GM23338 (cell line): ENCODE data around the gene FHL1. TPM values are rescaled to one million over a fixed set of nuclear protein-coding genes. Genes with fewer than 3 reads are reported as not detected.

Source experiments
- ATAC-seq: fragments of 200-7000 bp; cut with Tn5 transposase; 3 replicates; pipeline ENCODE4 v1.9.1; 2020
- DNase-seq: peaks from one replicate; pipeline ENCODE4 v3.0.0-alpha.2; 2015; ENCODE audit warnings: low spot score
- H2AFZ ChIP-seq: fragments of 200-600 bp; sonication (generic); 2 replicates; pipeline ENCODE4 v1.8.0; 2016; ENCODE audit warnings: antibody characterized with exemption, mild to moderate bottlenecking, moderate library complexity
- H3F3A ChIP-seq: fragments of 200-600 bp; sonication (generic); replicated peaks from 2 replicates; pipeline ENCODE4 v1.8.0; 2017; ENCODE audit warnings: antibody characterized with exemption, mixed run types, low read depth
- H3K27ac ChIP-seq: fragments of 200-600 bp; sonication (generic); 2 replicates; pipeline ENCODE4 v1.6.1; 2016; ENCODE audit warnings: low read depth
- H3K27me3 ChIP-seq: fragments of 200-600 bp; sonication (generic); 2 replicates; pipeline ENCODE4 v1.8.0; 2016; ENCODE audit warnings: mild to moderate bottlenecking, mixed run types, moderate library complexity; ENCODE audit not compliant: insufficient read depth
- H3K36me3 ChIP-seq: fragments of 200-600 bp; sonication (generic); 2 replicates; pipeline ENCODE4 v1.8.0; 2016; ENCODE audit warnings: mild to moderate bottlenecking; ENCODE audit not compliant: insufficient read depth
- H3K4me1 ChIP-seq: fragments of 200-600 bp; sonication (generic); 2 replicates; pipeline ENCODE4 v1.8.0; 2016; ENCODE audit warnings: mild to moderate bottlenecking, moderate library complexity; ENCODE audit not compliant: insufficient read depth
- H3K4me2 ChIP-seq: fragments of 200-600 bp; sonication (generic); 2 replicates; pipeline ENCODE4 v1.7.1; 2017; ENCODE audit warnings: mixed run types
- H3K4me3 ChIP-seq: fragments of 200-600 bp; sonication (generic); 2 replicates; pipeline ENCODE4 v1.6.1; 2016; ENCODE audit warnings: mixed run types
- H3K79me2 ChIP-seq: fragments of 200-600 bp; sonication (generic); replicated peaks from 2 replicates; pipeline ENCODE4 v1.8.0; 2017; ENCODE audit warnings: mild to moderate bottlenecking; ENCODE audit not compliant: insufficient read depth
- H3K9me2 ChIP-seq: fragments of 200-600 bp; sonication (generic); 2 replicates; pipeline ENCODE4 v1.8.0; 2017; ENCODE audit not compliant: insufficient read depth
- H4K20me1 ChIP-seq: fragments of 200-600 bp; sonication (generic); replicated peaks from 2 replicates; pipeline ENCODE4 v1.8.0; 2017; ENCODE audit warnings: mild to moderate bottlenecking; ENCODE audit not compliant: insufficient read depth
- H3K27ac Mint-ChIP-seq: 2 replicates; pipeline ENCODE4 v1.8.0; 2020; ENCODE audit warnings: inconsistent platforms, mild to moderate bottlenecking, moderate library complexity, mixed read lengths
- H3K27me3 Mint-ChIP-seq: 3 replicates; pipeline ENCODE4 v1.8.0; 2022; ENCODE audit warnings: low read depth, mild to moderate bottlenecking, moderate library complexity, mixed read lengths, inconsistent platforms; ENCODE audit not compliant: insufficient read depth, poor library complexity
- H3K36me3 Mint-ChIP-seq: 3 replicates; pipeline ENCODE4 v1.8.0; 2021; ENCODE audit warnings: low read depth, mild to moderate bottlenecking, inconsistent platforms, moderate library complexity, mixed read lengths
- H3K4me1 Mint-ChIP-seq: 3 replicates; pipeline ENCODE4 v1.8.0; 2020; ENCODE audit warnings: mild to moderate bottlenecking, inconsistent platforms, mixed read lengths
- H3K4me3 Mint-ChIP-seq: 3 replicates; pipeline ENCODE4 v1.8.0; 2021; ENCODE audit warnings: moderate library complexity, mild to moderate bottlenecking, inconsistent platforms, mixed read lengths
- H3K9me3 Mint-ChIP-seq: 3 replicates; pipeline ENCODE4 v1.8.0; 2020; ENCODE audit warnings: moderate library complexity, mild to moderate bottlenecking, inconsistent platforms, mixed read lengths
- JUNB ChIP-seq: IDR thresholded peaks from one replicate; pipeline ENCODE4 v1.6.1; 2016; ENCODE audit warnings: antibody characterized with exemption; ENCODE audit not compliant: unreplicated experiment
- NANOG ChIP-seq: IDR thresholded peaks from 2 replicates; pipeline ENCODE4 v1.6.1; 2016; ENCODE audit warnings: antibody characterized with exemption, borderline replicate concordance
- STAT1 ChIP-seq: IDR thresholded peaks from one replicate; pipeline ENCODE4 v1.6.1; 2016; ENCODE audit warnings: antibody characterized with exemption; ENCODE audit not compliant: unreplicated experiment
- ZNF114 ChIP-seq: fragments of 250-450 bp; sonication (Bioruptor Pico); IDR thresholded peaks from 2 replicates; pipeline ENCODE4 v1.5.0; 2020; ENCODE audit warnings: mild to moderate bottlenecking, moderate library complexity
- ZNF462 ChIP-seq: fragments of 250-450 bp; sonication (Bioruptor Pico); IDR thresholded peaks from 2 replicates; pipeline ENCODE4 v1.5.0; 2020; ENCODE audit warnings: mild to moderate bottlenecking, moderate library complexity
- polyA plus RNA-seq: library from polyadenylated mRNA; unstranded; fragments of >200 nt; fragmentation: Nextera tagmentation; extraction: Ambion mirVana; gene quantifications from 2 replicates; pipeline ENCODE4 v1.2.1, GENCODE V29; 2016
- total RNA-seq: library from RNA; depleted of rRNA; stranded (reverse); fragments of >200 nt; shearing (Covaris generic); gene quantifications from 2 replicates; pipeline ENCODE4 v1.2.3, GENCODE V29; 2014

FHL1 gene
- total and polyA plus RNA-seq, 2 experiments from 2014 or later = 47.9 to 60.4 TPM

GRCh38 chrX:136198010-136198409 lies 50.7 kb downstream of the FHL1 start (continued):
- no peak for TF ChIP-seq ZNF462 (CRISPR knock-in tag)

DNA sequence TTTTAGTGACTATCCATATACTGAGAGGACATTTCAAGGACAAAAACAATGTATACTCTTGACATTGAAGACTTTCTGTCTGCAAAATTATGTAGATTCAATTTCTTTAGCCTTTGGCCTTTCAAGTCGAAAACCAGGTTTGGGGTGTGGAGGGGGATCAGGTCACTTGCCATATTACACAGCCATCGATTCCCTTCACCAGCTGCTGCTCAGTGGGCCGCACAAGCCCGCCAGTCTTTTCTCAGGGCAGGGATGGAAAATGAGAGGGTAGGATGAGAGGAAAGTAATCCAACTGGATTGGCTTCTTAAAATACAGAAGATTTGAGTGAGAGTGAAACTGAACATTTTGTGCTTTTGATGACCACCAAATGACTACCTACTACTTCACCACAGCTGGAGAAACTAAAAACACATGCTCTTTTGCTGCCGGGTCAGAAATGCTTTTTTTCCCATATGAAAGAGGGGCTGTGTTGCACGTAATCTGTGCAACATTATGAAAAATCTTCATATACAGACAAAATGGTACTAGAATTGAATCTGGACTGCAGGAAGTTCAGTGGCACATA lies 51.4 kb downstream of the FHL1 start:
- Mint-ChIP-seq H3K27ac (peak overlapping the region; percentile 73), H3K4me3 (no peak overlapping the region), H3K4me1 (peaks cover 17% of the 10 kb centered on the region), H3K27me3 (no peaks in the 10 kb centered on the region), H3K9me3 (no peaks in the 10 kb centered on the region), H3K36me3 (no peaks in the 10 kb centered on the region)
- no peak overlapping the region; the same call in 1 of the 2 replicates for H3K27ac ChIP-seq
- H3K79me2 ChIP-seq = no peaks in the 10 kb centered on the region
- no peak for ATAC-seq
- no peaks in the 10 kb centered on the region; the same call in 1 of the 2 replicates for H3K4me1 ChIP-seq
- no peak for DNase-seq
- no peak overlapping the region for H2AFZ ChIP-seq
- TF ChIP-seq STAT1 (no peak), NANOG (no peak), ZNF114 (CRISPR knock-in tag) (no peak), JUNB (no peak)
- H3K4me2 ChIP-seq = no peak overlapping the region
- H3K36me3 ChIP-seq = no peaks in the 10 kb centered on the region
- no peaks in the 10 kb centered on the region for H3K27me3 ChIP-seq
- no peaks in the 10 kb centered on the region for H3K9me2 ChIP-seq
- H3F3A ChIP-seq = no peaks in the 10 kb centered on the region
- H4K20me1 ChIP-seq = no peaks in the 10 kb centered on the region
- no peak overlapping the region for H3K4me3 ChIP-seq
